ENCODE measurements around the gene C1orf159. TPM values are rescaled to one million over a fixed set of nuclear protein-coding genes. Genes with fewer than 3 reads are reported as not detected.

The C1orf159 gene
- total RNA-seq, 2 donors from 2014 or later = 18.9 to 36.0 TPM

- Histone ChIP-seq H3K4me1 (peaks cover 19% of the 10 kb centered on the region), H3K4me3 (peak overlapping the region; percentile 35), H3K9me3 (no peaks in the 10 kb centered on the region), H3K27me3 (no peaks in the 10 kb centered on the region), H3K36me3 (no peaks in the 10 kb centered on the region), H3K27ac (peak overlapping the region; percentile 90), H3K9ac (ENCODE audit: low read depth in 2 of 2, low read length in 2 of 2) (peak overlapping the region; percentile 68 to 81)
- intact Hi-C loops (cut with DNase I) = no loop called here
- TF ChIP-seq CTCF (IDR thresholded peaks at IDR 0.05) = no peak
- peak; percentile 91 for DNase-seq
Observed at GRCh38 chr1:1136547-1137230, 20.8 kb upstream of the C1orf159 start.

- Histone ChIP-seq H3K27me3 (no peaks in the 10 kb centered on the region), H3K9me3 (no peaks in the 10 kb centered on the region), H3K27ac (peak overlapping the region; percentile 90), H3K9ac (ENCODE audit: low read depth in 2 of 2, low read length in 2 of 2) (peak overlapping the region; percentile 68 to 81), H3K36me3 (no peaks in the 10 kb centered on the region), H3K4me3 (no peak overlapping the region), H3K4me1 (peaks cover 19% of the 10 kb centered on the region)
- DNase-seq = peak; percentile 43
- TF ChIP-seq CTCF (IDR thresholded peaks at IDR 0.05) = no peak
- intact Hi-C loops (cut with DNase I) = no loop called here
Observed at GRCh38 chr1:1135339-1136136, 19.6 kb upstream of the C1orf159 start.

GRCh38 chr1:1134300-1134970, 18.5 kb upstream of the C1orf159 start:
- no peaks in the 10 kb centered on the region for H3K36me3 ChIP-seq
- DNase-seq = no peak
- peak overlapping the region; percentile 84 for H3K27ac ChIP-seq
- no peak overlapping the region for H3K4me3 ChIP-seq
- intact Hi-C loops (cut with DNase I) = no loop called here
- peaks cover 19% of the 10 kb centered on the region for H3K4me1 ChIP-seq
- TF ChIP-seq CTCF (IDR thresholded peaks at IDR 0.05) = no peak
- peak overlapping the region in 1 of 2 donors; percentile 40 for H3K9ac ChIP-seq (ENCODE audit: low read depth in 2 of 2, low read length in 2 of 2)
- no peaks in the 10 kb centered on the region for H3K9me3 ChIP-seq
- no peaks in the 10 kb centered on the region for H3K27me3 ChIP-seq

- Histone ChIP-seq H3K4me3 (peak overlapping the region; percentile 23), H3K9ac (ENCODE audit: low read depth in 2 of 2, low read length in 2 of 2) (peak overlapping the region; percentile 74 to 96), H3K27me3 (no peaks in the 10 kb centered on the region), H3K4me1 (peaks cover 19% of the 10 kb centered on the region), H3K27ac (peak overlapping the region; percentile 84), H3K36me3 (no peaks in the 10 kb centered on the region), H3K9me3 (no peaks in the 10 kb centered on the region)
- no peak for TF ChIP-seq CTCF (IDR thresholded peaks at IDR 0.05)
- intact Hi-C loops (cut with DNase I) = no loop called here
- DNase-seq = peak; percentile 85
Observed at GRCh38 chr1:1132956-1133750, 17.3 kb upstream of the C1orf159 start.

Data from colonic mucosa (tissue), 4 donors.